GM12878 (cell line): Measurements from ENCODE around the gene TOR1A. TPM values are rescaled to one million over a fixed set of nuclear protein-coding genes. Genes with fewer than 3 reads are reported as not detected.

Experiments used
- ATAC-seq: fragments of 200-7000 bp; cut with Tn5 transposase; 3 replicates; pipeline ENCODE4 v1.9.1; 2020; ENCODE audit warnings: mild to moderate bottlenecking, moderate library complexity
- BruUV-seq: library from RNA; stranded (reverse); fragments of 400-500 nt; replicated peaks from 2 replicates; lab custom pipeline; 2021; lab: Mats Ljungman, UMichigan
- CTCF ChIA-PET: fragments of 300-600 bp; sonication (Branson Sonifier 250); formaldehyde crosslinking; extraction: SDS; loops from one replicate; lab custom pipeline; 2021; ENCODE audit warnings: inconsistent platforms; lab: Yijun Ruan, JAX
- POLR2A ChIA-PET: fragments of 350-600 bp; formaldehyde crosslinking; extraction: SDS; loops from one replicate; lab custom pipeline; 2021; ENCODE audit warnings: inconsistent platforms; lab: Charles Lee
- RAD21 ChIA-PET: fragments of 300-600 bp; sonication (Branson Sonifier 250); formaldehyde crosslinking; loops from one replicate; lab custom pipeline; 2023; ENCODE audit warnings: antibody characterized with exemption; ENCODE audit not compliant: unreplicated experiment; lab: Charles Lee
- SMC1A ChIA-PET: fragments of 300-600 bp; sonication (Branson Sonifier 250); formaldehyde crosslinking; loops from one replicate; lab custom pipeline; 2023; ENCODE audit not compliant: unreplicated experiment, uncharacterized antibody; lab: Charles Lee
- DNase-seq: peaks from one replicate; pipeline ENCODE4 v3.0.0-alpha.2; 2011; ENCODE audit warnings: low read depth, low spot score
- FAIRE-seq: peaks from 3 replicates; lab custom pipeline; 2011; peaks lifted over from hg19 to GRCh38; lab: Jason Lieb, UNC
- H2AFZ ChIP-seq: 2 replicates; pipeline ENCODE4 v1.6.0; 2011; ENCODE audit warnings: low read depth, low read length, control low read depth; ENCODE audit not compliant: control insufficient read depth
- H3K27ac ChIP-seq: 2 replicates; pipeline ENCODE4 v1.5.1; 2011; ENCODE audit warnings: control low read depth; ENCODE audit not compliant: control insufficient read depth, insufficient read depth
- H3K27me3 ChIP-seq, 2 experiments: replicated peaks in 1 of 2; 2 replicates each; pipeline versions ENCODE4 v1.6.0 to v1.6.1; 2011; ENCODE audit warnings: low read length in 1 of 2; ENCODE audit not compliant: control insufficient read depth in 2 of 2, insufficient read depth in 2 of 2
- H3K36me3 ChIP-seq, 2 experiments: 2 replicates each; pipeline ENCODE4 v1.5.1; 2011; ENCODE audit warnings: low read length in 1 of 2; ENCODE audit not compliant: control insufficient read depth in 2 of 2, insufficient read depth in 2 of 2
- H3K4me1 ChIP-seq: 2 replicates; pipeline ENCODE4 v1.6.1; 2011; ENCODE audit warnings: mild to moderate bottlenecking, low read length, moderate library complexity, mixed read lengths; ENCODE audit not compliant: control insufficient read depth, insufficient read depth
- H3K4me2 ChIP-seq: 2 replicates; pipeline ENCODE4 v1.6.0; 2011; ENCODE audit warnings: control low read depth; ENCODE audit not compliant: control insufficient read depth, insufficient read depth
- H3K4me3 ChIP-seq: fragments of 200-600 bp; sonication (generic); 2 replicates; pipeline ENCODE4 v1.5.1; 2016
- H3K79me2 ChIP-seq: 2 replicates; pipeline ENCODE4 v1.6.0; 2011; ENCODE audit warnings: low read length; ENCODE audit not compliant: control insufficient read depth, insufficient read depth
- H3K9ac ChIP-seq: 2 replicates; pipeline ENCODE4 v1.8.0; 2011; ENCODE audit warnings: low read length, control low read depth, mixed read lengths; ENCODE audit not compliant: control insufficient read depth, insufficient read depth
- H3K9me3 ChIP-seq: replicated peaks from 3 replicates; pipeline ENCODE4 v1.5.1; 2011; ENCODE audit warnings: mild to moderate bottlenecking, low read length; ENCODE audit not compliant: control insufficient read depth, insufficient read depth
- H4K20me1 ChIP-seq: 2 replicates; pipeline ENCODE4 v1.6.0; 2011; ENCODE audit not compliant: control insufficient read depth, insufficient read depth
- ASH2L ChIP-seq: fragments of 300-600, 200-600 bp; sonication (generic); IDR thresholded peaks from 2 replicates; pipeline ENCODE4 v1.6.1; 2017; ENCODE audit warnings: low read depth, mild to moderate bottlenecking, borderline replicate concordance
- BACH1 ChIP-seq: fragments of 450-650 bp; IDR thresholded peaks from 2 replicates; pipeline ENCODE4 v1.6.1; 2017; ENCODE audit warnings: mild to moderate bottlenecking, borderline replicate concordance
- CEBPZ ChIP-seq: fragments of 150-350 bp; IDR thresholded peaks from 2 replicates; pipeline ENCODE4 v1.6.1; 2016; ENCODE audit warnings: low read depth, low read length
- NR2C1 ChIP-seq: fragments of 450-650 bp; IDR thresholded peaks from 2 replicates; pipeline ENCODE4 v1.6.1; 2017; ENCODE audit warnings: antibody characterized with exemption, mild to moderate bottlenecking, moderate library complexity
- PBX3 ChIP-seq: IDR thresholded peaks from 2 replicates; pipeline ENCODE4 v1.6.1; 2011; ENCODE audit warnings: mild to moderate bottlenecking, low read depth, low read length, moderate library complexity; ENCODE audit not compliant: insufficient replicate concordance
- WGBS: methylation state at CpG from one replicate; pipeline ENCODE4 v1.1.6; 2016; ENCODE audit warnings: low lambda C conversion rate; ENCODE audit not compliant: insufficient replicate concordance, insufficient coverage; ENCODE audit errors: missing lambda C conversion rate; 5-methylcytosine and 5-hydroxymethylcytosine counted together
- in situ Hi-C: fragments of 300-500 bp; cut with MboI; formaldehyde crosslinking; loops from 9 replicates; pipeline ENCODE4 v1.14.3; 2018; ENCODE audit warnings: mixed read lengths
- intact Hi-C: fragments of 100-400 bp; cut with micrococcal nuclease; formaldehyde crosslinking; loops from one replicate; pipeline ENCODE4 v1.14.2; 2022; ENCODE audit not compliant: unreplicated experiment
- polyA plus RNA-seq, 11 experiments: library from polyadenylated mRNA; depleted of rRNA in 4 of 11; unstranded in 6 of 11; stranded (reverse) in 5 of 11; fragments of >200 nt; fragmentation: Nextera tagmentation in 4 of 11; fragmentation: Illumina TruSeq in 1 of 11; extraction: Ambion mirVana in 4 of 11; extraction: Trizol in 1 of 11; gene quantifications; 1 replicate in 1 of 11; 2 replicates in 10 of 11; pipeline versions ENCODE4 v1.2.1 to v1.2.3, GENCODE V29; 2011 to 2016; ENCODE audit warnings: inconsistent platforms in 2 of 11, missing spikeins in 2 of 11, low read depth in 1 of 11
- total RNA-seq, 4 experiments: library from RNA; depleted of rRNA in 3 of 4; stranded (reverse); fragments of >200 nt in 3 of 4; fragmentation: Illumina TruSeq in 1 of 4; extraction: Trizol in 1 of 4; gene quantifications; 2 replicates each; pipeline versions ENCODE4 v1.2.1 to v1.2.3, GENCODE V29; 2013 to 2021
- TF ChIP-seq, protein P1 (sequence below): IDR thresholded peaks from 2 replicates; pipeline ENCODE4 v1.6.1; 2012; ENCODE audit warnings: mild to moderate bottlenecking, low read depth, low read length
- TF ChIP-seq, protein P2 (sequence below): IDR thresholded peaks from 2 replicates; pipeline ENCODE4 v1.6.1; 2012; ENCODE audit warnings: low read length, inconsistent platforms
- TF ChIP-seq, protein P3 (sequence below): fragments of 450-650 bp; IDR thresholded peaks from 2 replicates; pipeline ENCODE4 v1.6.1; 2017; ENCODE audit warnings: antibody characterized with exemption, mild to moderate bottlenecking, moderate library complexity

TOR1A gene
- total and polyA plus RNA-seq, 10 of the 15 experiments (the other 5 are each of a cell fraction or from before 2014, with no cell fraction given), result 3.2 to 60.8 (median 38.6) TPM

- TF ChIP-seq CEBPZ (no peak), NR2C1 (no peak)
- TF ChIP-seq, all 136 proteins: peak for 0
These were observed 17.1 kb upstream of the TOR1A start (continued) for GRCh38 chr9:129841071-129841470.

DNA sequence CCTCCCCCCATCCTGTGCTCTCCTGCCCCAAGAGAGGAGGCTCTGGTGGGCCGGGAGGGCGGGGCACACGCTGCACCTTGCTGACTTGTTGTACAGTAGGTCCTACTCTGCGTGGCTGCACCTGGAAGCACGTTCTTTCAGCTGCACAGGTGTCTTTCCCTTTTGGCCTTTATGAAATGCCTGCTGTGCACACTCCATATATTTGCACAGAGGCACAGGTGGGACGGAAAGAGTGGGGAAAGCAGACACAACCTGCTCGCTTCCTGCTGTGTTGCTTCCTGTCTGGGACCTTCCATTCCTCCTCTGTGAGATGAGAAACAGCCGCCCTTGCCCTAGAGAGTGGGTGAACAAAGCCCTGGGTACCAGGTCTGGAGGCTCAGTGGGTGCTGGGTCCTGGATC lies 16.1 kb upstream of the TOR1A start:
- no peak overlapping the region for H3K4me2 ChIP-seq
- H3K36me3 ChIP-seq, result no peaks in the 10 kb centered on the region; a peak in 1 of 4 replicates
- ATAC-seq (no peak), FAIRE-seq (no peak), DNase-seq (no peak)
- 93% methylated on average over 8 of the region's 8 CpGs for WGBS
- H3K4me1 ChIP-seq, result peaks cover 7% of the 10 kb centered on the region; the same call in 1 of the 2 replicates
- SMC1A ChIA-PET, result no interaction called here
- H3K9me3 ChIP-seq, result no peaks in the 10 kb centered on the region
- no peak overlapping the region for H3K4me3 ChIP-seq
- H3K79me2 ChIP-seq, result peaks cover 16% of the 10 kb centered on the region
- H3K27ac ChIP-seq, result no peak overlapping the region
- no peaks in the 10 kb centered on the region; a peak in 1 of 4 replicates for H3K27me3 ChIP-seq
- in situ Hi-C loops (loop anchor here (25.0 kb wide), 1 partner anchor 1422 kb away; no protein-coding TSS in a partner anchor), intact Hi-C loops (no loop called here)
- no peaks in the 10 kb centered on the region for H4K20me1 ChIP-seq
- RAD21 ChIA-PET, result no interaction called here
- H2AFZ ChIP-seq, result no peak overlapping the region
- no TSS peak for BruUV-seq
- CTCF ChIA-PET, result no interaction called here
- POLR2A ChIA-PET, result no interaction called here
- no peak overlapping the region for H3K9ac ChIP-seq
- TF ChIP-seq BACH1 (no peak), NR2C1 (no peak), ASH2L (no peak), PBX3 (no peak)
- TF ChIP-seq, protein P1, sequence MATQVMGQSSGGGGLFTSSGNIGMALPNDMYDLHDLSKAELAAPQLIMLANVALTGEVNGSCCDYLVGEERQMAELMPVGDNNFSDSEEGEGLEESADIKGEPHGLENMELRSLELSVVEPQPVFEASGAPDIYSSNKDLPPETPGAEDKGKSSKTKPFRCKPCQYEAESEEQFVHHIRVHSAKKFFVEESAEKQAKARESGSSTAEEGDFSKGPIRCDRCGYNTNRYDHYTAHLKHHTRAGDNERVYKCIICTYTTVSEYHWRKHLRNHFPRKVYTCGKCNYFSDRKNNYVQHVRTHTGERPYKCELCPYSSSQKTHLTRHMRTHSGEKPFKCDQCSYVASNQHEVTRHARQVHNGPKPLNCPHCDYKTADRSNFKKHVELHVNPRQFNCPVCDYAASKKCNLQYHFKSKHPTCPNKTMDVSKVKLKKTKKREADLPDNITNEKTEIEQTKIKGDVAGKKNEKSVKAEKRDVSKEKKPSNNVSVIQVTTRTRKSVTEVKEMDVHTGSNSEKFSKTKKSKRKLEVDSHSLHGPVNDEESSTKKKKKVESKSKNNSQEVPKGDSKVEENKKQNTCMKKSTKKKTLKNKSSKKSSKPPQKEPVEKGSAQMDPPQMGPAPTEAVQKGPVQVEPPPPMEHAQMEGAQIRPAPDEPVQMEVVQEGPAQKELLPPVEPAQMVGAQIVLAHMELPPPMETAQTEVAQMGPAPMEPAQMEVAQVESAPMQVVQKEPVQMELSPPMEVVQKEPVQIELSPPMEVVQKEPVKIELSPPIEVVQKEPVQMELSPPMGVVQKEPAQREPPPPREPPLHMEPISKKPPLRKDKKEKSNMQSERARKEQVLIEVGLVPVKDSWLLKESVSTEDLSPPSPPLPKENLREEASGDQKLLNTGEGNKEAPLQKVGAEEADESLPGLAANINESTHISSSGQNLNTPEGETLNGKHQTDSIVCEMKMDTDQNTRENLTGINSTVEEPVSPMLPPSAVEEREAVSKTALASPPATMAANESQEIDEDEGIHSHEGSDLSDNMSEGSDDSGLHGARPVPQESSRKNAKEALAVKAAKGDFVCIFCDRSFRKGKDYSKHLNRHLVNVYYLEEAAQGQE, result no peak
- TF ChIP-seq, protein P2, sequence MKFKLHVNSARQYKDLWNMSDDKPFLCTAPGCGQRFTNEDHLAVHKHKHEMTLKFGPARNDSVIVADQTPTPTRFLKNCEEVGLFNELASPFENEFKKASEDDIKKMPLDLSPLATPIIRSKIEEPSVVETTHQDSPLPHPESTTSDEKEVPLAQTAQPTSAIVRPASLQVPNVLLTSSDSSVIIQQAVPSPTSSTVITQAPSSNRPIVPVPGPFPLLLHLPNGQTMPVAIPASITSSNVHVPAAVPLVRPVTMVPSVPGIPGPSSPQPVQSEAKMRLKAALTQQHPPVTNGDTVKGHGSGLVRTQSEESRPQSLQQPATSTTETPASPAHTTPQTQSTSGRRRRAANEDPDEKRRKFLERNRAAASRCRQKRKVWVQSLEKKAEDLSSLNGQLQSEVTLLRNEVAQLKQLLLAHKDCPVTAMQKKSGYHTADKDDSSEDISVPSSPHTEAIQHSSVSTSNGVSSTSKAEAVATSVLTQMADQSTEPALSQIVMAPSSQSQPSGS, result no peak
- TF ChIP-seq, protein P3, sequence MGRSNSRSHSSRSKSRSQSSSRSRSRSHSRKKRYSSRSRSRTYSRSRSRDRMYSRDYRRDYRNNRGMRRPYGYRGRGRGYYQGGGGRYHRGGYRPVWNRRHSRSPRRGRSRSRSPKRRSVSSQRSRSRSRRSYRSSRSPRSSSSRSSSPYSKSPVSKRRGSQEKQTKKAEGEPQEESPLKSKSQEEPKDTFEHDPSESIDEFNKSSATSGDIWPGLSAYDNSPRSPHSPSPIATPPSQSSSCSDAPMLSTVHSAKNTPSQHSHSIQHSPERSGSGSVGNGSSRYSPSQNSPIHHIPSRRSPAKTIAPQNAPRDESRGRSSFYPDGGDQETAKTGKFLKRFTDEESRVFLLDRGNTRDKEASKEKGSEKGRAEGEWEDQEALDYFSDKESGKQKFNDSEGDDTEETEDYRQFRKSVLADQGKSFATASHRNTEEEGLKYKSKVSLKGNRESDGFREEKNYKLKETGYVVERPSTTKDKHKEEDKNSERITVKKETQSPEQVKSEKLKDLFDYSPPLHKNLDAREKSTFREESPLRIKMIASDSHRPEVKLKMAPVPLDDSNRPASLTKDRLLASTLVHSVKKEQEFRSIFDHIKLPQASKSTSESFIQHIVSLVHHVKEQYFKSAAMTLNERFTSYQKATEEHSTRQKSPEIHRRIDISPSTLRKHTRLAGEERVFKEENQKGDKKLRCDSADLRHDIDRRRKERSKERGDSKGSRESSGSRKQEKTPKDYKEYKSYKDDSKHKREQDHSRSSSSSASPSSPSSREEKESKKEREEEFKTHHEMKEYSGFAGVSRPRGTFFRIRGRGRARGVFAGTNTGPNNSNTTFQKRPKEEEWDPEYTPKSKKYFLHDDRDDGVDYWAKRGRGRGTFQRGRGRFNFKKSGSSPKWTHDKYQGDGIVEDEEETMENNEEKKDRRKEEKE, result no peak
